GM19035 (cell line): ENCODE data around the gene ATP5PO.
"Not testable (repeated sequence)": the region's sequence is repeated elsewhere in the genome, so short reads cannot be mapped to it uniquely, and the experiment has no call there.

Source experiments
- ATAC-seq: cut with Tn5 transposase; IDR thresholded peaks from one replicate; pipeline ENCODE4 v1.9.1; 2021; ENCODE audit not compliant: unreplicated experiment

The ATP5PO gene

GRCh38 chr21:33940881-33941245, 25.3 kb upstream of the ATP5PO start:
- no peak for ATAC-seq

GRCh38 chr21:33940164-33940880, 24.7 kb upstream of the ATP5PO start:
- ATAC-seq = no peak

- no peak for ATAC-seq
These were observed 23.6 kb upstream of the ATP5PO start for GRCh38 chr21:33939226-33939625.

- ATAC-seq = no peak
These were observed 22.8 kb upstream of the ATP5PO start for GRCh38 chr21:33938381-33938780.

GRCh38 chr21:33937931-33938339, 22.3 kb upstream of the ATP5PO start:
- no peak for ATAC-seq

- ATAC-seq = no peak
These were observed 21.5 kb upstream of the ATP5PO start for GRCh38 chr21:33937146-33937545.

- ATAC-seq = no peak
These were observed 20.9 kb upstream of the ATP5PO start for GRCh38 chr21:33936301-33937038.

GRCh38 chr21:33932731-33933130, 17.1 kb upstream of the ATP5PO start:
- ATAC-seq = no peak

- ATAC-seq = no peak
These were observed 16.3 kb upstream of the ATP5PO start for GRCh38 chr21:33931799-33932390.

GRCh38 chr21:33931052-33931798, 15.6 kb upstream of the ATP5PO start:
- ATAC-seq = not testable (repeated sequence)

- ATAC-seq = not testable (repeated sequence)
These were observed 10.6 kb upstream of the ATP5PO start for GRCh38 chr21:33926248-33926647.

GRCh38 chr21:33924766-33925100, 9.1 kb upstream of the ATP5PO start:
- no peak for ATAC-seq

- peak; percentile 87 for ATAC-seq
These were observed 8.6 kb upstream of the ATP5PO start for GRCh38 chr21:33924079-33924765.

- ATAC-seq = no peak
These were observed 1.8 kb upstream of the ATP5PO start for GRCh38 chr21:33917421-33917820.

GRCh38 chr21:33916200-33916567, 580 bp upstream of the ATP5PO start:
- peak; percentile 4 for ATAC-seq

GRCh38 chr21:33914188-33914587, 1.4 kb downstream of the ATP5PO start:
- no peak for ATAC-seq

GRCh38 chr21:33909756-33910155, 5.8 kb downstream of the ATP5PO start:
- no peak for ATAC-seq

- ATAC-seq = no peak
These were observed 6.8 kb downstream of the ATP5PO start for GRCh38 chr21:33908760-33909159.

GRCh38 chr21:33904041-33904440, 11.6 kb downstream of the ATP5PO start:
- ATAC-seq = no peak

GRCh38 chr21:33902349-33902748, 13.3 kb downstream of the ATP5PO start:
- no peak for ATAC-seq
